Activated T-helper 1 cell treated with anti-CD3 and anti-CD28 coated beads, Interleukin-12 subunit alpha, Interleukin-12 subunit beta, Interleukin-2, Interleukin-4 antibody, amounts not matched to agents 30 ng/mL and 10 ng/mL and 1 ng/mL, durations not matched to agents 14 hours and 24 hours and 36 hours (primary cell): Measurements from ENCODE around the gene RUNX1. TPM values are rescaled to one million over a fixed set of nuclear protein-coding genes. Genes with fewer than 3 reads are reported as not detected.

Experiments
- DNase-seq: peaks from one replicate; pipeline ENCODE4 v3.0.0; 2021; ENCODE audit warnings: low spot score
- H3K27ac Mint-ChIP-seq: one replicate; pipeline ENCODE4 v1.8.0; 2021; ENCODE audit warnings: mild to moderate bottlenecking, mixed read lengths
- H3K27me3 Mint-ChIP-seq: one replicate; pipeline ENCODE4 v1.8.0; 2022; ENCODE audit warnings: mild to moderate bottlenecking, moderate library complexity, mixed read lengths; ENCODE audit not compliant: insufficient read depth
- H3K36me3 Mint-ChIP-seq: one replicate; pipeline ENCODE4 v1.8.0; 2021; ENCODE audit warnings: low read depth, mixed read lengths
- H3K4me1 Mint-ChIP-seq: one replicate; pipeline ENCODE4 v1.8.0; 2021; ENCODE audit warnings: low read depth, mixed read lengths
- H3K4me3 Mint-ChIP-seq: one replicate; pipeline ENCODE4 v1.8.0; 2021; ENCODE audit warnings: mild to moderate bottlenecking, moderate library complexity, mixed read lengths
- H3K9me3 Mint-ChIP-seq: one replicate; pipeline ENCODE4 v1.8.0; 2021; ENCODE audit warnings: mixed read lengths
- intact Hi-C: fragments of 100-400 bp; cut with micrococcal nuclease; formaldehyde crosslinking; loops from one replicate; pipeline ENCODE4 v1.15.1; 2024
- total RNA-seq: library from RNA; stranded (reverse); gene quantifications from 2 replicates; pipeline ENCODE4 v1.2.3, GENCODE V29; 2022

The RUNX1 gene
- total RNA-seq, 1 donor from 2014 or later = 116 TPM

DNA sequence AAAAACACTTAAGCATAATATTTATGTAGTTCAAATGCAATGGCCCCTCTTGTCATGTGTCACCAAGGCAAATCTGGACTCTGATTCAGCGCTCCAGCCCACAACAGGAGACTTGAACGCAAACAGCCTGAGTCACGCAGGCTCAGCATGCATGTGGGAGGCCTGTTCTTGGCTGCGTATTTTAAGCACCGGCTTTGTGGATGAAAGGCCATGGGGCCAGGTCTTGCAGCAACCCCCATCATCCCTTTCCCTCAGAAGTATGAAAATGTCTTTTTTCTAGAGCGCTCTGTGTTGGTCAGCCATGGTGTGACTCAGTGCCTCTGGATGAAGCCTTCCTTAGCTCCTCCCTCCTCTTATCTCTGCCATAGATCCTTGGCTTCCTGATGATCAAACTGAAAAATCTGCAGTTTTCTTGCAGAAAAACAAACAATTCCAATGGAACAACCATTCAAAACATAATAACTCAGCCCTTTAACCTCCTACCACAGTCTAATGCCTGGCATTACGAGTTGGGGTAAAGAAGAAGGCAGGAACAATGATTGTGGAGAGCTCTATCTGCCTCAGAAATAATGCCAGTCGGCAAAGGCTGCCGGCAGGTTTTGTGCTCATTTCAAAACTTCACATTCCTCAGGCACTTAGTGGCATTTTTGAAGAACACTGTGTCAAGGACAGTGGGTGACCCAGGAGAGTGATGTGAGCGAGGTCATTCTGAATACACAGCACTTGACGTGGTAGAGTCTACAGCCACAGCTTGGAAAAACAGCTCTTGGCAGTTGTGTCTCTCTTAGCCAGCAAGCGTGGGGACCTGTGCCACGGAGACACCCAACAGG, 212.8 kb downstream of the RUNX1 start:
- H3K36me3 Mint-ChIP-seq = peaks cover 54% of the 10 kb centered on the region
- H3K9me3 Mint-ChIP-seq = no peaks in the 10 kb centered on the region
- no peak overlapping the region for H3K4me3 Mint-ChIP-seq
- intact Hi-C loops = no loop called here
- H3K4me1 Mint-ChIP-seq = peaks cover 54% of the 10 kb centered on the region
- H3K27ac Mint-ChIP-seq = peak overlapping the region; percentile 75
- no peaks in the 10 kb centered on the region for H3K27me3 Mint-ChIP-seq
- no peak for DNase-seq

DNA sequence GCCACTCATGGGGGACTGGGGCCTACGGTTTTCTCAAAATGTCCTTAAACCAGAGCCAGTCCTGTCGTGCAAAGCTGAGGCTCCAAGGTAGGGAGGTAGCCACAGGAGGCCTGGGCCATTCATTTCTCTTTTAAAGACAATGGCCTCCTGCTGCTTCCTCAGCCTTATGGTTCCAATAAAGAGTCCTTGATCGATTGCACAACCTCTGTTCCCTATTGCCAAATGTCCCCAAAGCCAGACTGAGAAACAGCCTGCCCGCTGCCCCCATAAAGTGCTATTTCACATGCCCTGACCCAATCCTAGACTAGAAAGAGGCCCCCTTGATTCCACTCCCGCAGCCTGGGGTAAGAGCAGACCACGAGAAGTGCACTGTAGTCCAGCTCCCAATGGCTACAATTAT, 213.6 kb downstream of the RUNX1 start:
- intact Hi-C loops = no loop called here
- no peak for DNase-seq
- no peaks in the 10 kb centered on the region for H3K9me3 Mint-ChIP-seq
- peaks cover 56% of the 10 kb centered on the region for H3K4me1 Mint-ChIP-seq
- H3K4me3 Mint-ChIP-seq = no peak overlapping the region
- H3K27me3 Mint-ChIP-seq = no peaks in the 10 kb centered on the region
- peaks cover 58% of the 10 kb centered on the region for H3K36me3 Mint-ChIP-seq
- no peak overlapping the region for H3K27ac Mint-ChIP-seq

DNA sequence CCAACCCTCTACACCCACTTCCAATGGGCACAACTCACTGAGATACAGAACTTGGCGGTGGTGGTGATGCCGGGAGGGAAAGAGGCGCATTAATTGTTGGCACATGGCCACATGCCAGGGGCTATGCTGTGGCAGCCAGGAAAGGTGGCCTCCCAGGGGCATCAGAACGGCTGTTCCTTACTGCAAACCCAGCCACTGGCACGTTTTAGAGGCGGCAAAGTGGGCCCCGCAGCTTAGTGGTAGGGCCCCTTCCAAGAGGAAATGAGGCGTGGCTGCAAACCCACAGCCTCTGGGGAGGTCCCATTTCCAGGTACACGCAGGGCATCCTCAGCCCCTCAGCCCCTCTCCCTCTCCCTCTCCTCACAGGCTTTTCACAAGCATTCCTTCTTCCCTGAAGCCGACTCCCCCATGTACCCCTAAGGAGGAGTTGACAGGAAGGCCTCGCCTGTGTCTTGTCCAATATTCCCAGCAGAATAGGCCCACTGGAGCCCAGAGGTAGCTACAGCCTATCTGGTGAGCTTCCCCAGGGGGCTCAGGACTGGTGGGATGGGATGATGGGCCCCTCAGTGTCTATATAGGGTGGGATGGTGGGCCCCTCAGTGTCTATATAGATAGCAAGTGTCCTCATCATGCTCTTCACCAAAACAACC, 214.1 kb downstream of the RUNX1 start:
- intact Hi-C loops = no loop called here
- H3K27ac Mint-ChIP-seq = no peak overlapping the region
- no peak for DNase-seq
- H3K36me3 Mint-ChIP-seq = peaks cover 57% of the 10 kb centered on the region
- no peak overlapping the region for H3K4me3 Mint-ChIP-seq
- H3K27me3 Mint-ChIP-seq = no peaks in the 10 kb centered on the region
- H3K9me3 Mint-ChIP-seq = no peaks in the 10 kb centered on the region
- H3K4me1 Mint-ChIP-seq = peaks cover 50% of the 10 kb centered on the region

DNA sequence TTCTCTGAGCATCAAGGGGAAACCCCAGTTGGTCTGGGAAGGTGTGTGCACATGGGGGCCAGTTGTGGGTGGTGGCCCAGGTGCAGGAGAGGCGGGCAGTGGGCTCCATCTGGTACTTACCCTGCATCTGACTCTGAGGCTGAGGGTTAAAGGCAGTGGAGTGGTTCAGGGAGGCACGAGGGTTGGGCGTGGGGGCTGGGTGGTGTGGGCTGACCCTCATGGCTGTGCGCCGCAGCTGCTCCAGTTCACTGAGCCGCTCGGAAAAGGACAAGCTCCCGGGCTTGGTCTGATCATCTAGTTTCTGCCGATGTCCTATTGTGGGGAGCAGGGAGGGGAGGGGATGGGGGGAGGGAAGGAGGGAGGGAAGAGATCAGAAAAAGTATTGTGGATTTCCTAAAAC, 214.8 kb downstream of the RUNX1 start:
- H3K4me3 Mint-ChIP-seq = no peak overlapping the region
- intact Hi-C loops = no loop called here
- H3K27ac Mint-ChIP-seq = no peak overlapping the region
- H3K4me1 Mint-ChIP-seq = peaks cover 43% of the 10 kb centered on the region
- no peak for DNase-seq
- no peaks in the 10 kb centered on the region for H3K27me3 Mint-ChIP-seq
- peaks cover 59% of the 10 kb centered on the region for H3K36me3 Mint-ChIP-seq
- H3K9me3 Mint-ChIP-seq = no peaks in the 10 kb centered on the region

DNA sequence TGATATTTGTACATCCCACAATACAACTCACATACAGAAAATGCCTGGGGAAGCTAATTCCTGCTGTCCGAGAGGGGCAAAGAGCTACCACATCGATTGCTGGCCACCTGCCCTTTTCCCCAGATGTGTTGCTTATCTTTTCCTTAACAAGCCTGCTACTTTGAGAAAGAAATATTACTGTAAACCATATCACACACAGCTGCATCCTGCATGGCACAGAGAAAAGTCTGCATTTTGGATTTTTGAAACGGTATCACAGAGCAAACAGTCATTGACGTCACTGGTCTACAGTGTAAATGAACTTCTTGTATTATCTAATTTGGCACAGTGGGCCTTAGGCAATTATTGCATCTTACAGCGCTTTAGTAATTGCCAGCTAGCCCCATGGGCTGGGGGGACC, 215.6 kb downstream of the RUNX1 start:
- intact Hi-C loops = no loop called here
- no peak for DNase-seq
- no peak overlapping the region for H3K4me3 Mint-ChIP-seq
- peaks cover 57% of the 10 kb centered on the region for H3K36me3 Mint-ChIP-seq
- peaks cover 36% of the 10 kb centered on the region for H3K4me1 Mint-ChIP-seq
- no peaks in the 10 kb centered on the region for H3K27me3 Mint-ChIP-seq
- H3K27ac Mint-ChIP-seq = no peak overlapping the region
- no peaks in the 10 kb centered on the region for H3K9me3 Mint-ChIP-seq

DNA sequence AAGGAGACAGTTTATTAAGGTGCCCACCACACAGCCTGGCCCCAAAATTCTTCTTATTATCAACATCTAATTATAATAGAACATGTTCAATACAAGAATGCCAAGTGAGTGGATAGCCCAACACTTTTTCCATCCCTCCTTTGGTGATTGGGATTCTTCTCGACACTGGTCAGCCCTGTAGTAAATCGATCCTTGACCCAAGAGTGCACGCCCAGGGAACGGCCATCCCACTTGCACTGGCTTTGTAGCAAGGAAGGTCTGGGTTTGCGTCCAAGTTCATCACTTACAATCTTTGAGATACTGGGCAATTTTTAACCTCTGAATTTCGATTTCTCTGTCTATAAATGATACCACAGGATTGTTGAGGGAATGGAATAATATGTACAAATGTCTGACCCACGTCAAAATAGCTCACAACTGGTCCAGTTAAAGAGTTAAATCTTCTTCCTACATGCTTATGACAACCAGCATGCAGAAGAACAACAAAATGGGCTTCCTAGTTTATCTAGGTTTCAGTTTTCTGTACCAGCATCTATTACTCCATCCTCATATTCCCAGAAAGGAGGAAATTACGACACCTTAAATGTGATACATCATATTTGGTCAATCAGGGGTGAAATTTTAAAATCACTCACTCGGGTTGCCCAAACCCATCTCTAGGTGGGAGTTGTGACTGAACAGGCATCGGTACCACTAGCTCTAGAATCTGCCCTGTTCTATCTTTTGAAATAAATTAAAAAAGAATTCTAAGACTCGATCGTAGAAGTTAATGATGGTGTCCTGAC, 218.5 kb downstream of the RUNX1 start:
- Mint-ChIP-seq H3K4me3 (no peak overlapping the region), H3K27me3 (no peaks in the 10 kb centered on the region), H3K36me3 (peaks cover 60% of the 10 kb centered on the region), H3K4me1 (peaks cover 18% of the 10 kb centered on the region), H3K27ac (no peak overlapping the region), H3K9me3 (peaks cover 10% of the 10 kb centered on the region)
- DNase-seq = no peak
- intact Hi-C loops = no loop called here

DNA sequence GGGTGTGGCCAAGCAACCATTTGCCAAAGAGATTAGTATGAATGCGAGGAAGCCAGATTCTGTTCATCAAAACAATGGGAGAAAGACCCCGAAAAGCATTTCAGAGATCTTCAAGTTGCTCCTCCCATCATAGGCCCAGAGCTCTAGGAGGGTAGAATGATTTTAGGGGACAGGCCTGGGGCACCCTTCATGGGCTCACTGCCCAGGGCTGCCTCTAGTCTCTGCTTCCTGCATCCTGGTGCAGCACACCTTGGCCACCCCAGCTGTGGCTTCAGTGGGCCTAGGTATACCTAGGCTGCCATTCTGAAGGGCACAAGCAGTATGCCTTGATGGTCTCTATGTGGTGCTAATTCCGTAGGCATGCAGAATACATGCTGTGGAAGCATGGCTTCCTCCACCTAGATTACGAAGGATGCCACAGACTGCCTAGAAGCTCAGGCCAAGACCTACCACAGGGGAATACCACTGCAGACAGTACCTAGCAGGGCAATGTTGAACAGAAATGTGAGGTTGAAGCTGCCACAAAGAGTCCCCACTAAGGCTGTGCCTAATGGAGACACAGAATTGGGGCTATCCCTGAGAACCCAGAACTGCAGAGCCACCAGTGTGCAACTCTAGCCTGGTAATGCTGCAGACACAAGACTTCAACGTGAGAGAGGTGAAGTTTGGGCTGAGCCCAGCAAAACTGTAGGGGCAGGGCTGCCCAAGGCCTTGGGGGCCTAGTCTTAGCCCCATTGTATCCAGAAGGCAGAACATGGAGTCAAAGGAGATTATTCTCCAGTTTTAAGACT, 221.5 kb downstream of the RUNX1 start:
- intact Hi-C loops = no loop called here
- Mint-ChIP-seq H3K9me3 (peaks cover 10% of the 10 kb centered on the region), H3K4me3 (no peak overlapping the region), H3K36me3 (peaks cover 73% of the 10 kb centered on the region), H3K27me3 (no peaks in the 10 kb centered on the region), H3K4me1 (peaks cover 15% of the 10 kb centered on the region), H3K27ac (no peak overlapping the region)
- DNase-seq = no peak

DNA sequence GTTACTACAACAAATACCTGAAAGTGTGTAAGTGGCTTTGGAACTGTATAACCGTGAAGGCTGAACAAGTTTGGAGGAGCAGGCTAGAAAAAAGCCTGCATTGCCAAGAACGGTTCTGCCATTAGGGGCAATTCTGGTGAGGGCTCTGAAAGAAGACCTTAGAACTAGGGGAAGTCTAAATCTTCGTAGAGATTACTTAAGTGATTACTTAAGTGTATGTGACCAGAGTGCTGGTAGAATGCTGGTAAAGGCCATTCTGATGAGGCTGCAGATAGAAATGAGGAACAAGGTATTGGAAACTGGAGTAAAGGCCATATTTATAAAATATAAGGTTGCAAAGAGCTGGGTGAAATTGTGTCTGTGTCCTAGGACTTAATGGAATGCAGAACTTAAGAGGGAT, 222.3 kb downstream of the RUNX1 start:
- Mint-ChIP-seq H3K4me1 (peaks cover 15% of the 10 kb centered on the region), H3K27me3 (no peaks in the 10 kb centered on the region), H3K4me3 (no peak overlapping the region), H3K27ac (no peak overlapping the region), H3K9me3 (peaks cover 10% of the 10 kb centered on the region), H3K36me3 (peaks cover 73% of the 10 kb centered on the region)
- intact Hi-C loops = no loop called here
- DNase-seq = no peak

DNA sequence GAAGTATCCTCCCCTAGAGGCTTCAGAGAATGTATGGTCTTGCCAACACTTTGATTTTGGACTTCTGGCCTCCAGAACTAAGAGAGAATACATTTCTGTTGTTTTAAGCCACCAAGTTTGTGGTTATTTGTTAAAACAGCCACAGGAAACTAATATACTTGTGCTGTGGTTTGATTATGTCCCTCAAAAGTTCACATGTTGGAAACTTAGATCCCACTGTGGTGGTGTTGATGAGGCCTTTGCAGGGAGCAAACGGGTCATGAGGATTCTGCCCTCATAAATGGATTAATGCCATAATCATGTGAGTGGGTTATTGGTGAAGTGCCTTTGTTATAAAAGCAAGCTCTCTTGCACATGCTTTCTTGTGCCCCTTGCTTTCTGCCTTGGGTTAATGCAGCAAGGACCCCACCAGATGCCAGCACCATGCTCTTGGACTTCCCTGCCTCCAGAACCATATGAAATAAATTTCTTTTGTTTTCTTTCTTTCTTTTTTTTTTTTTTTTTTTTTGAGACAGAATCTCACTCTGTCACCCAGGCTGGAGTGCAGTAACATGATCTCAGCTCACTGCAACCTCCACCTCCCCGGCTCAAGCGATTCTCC, 223.1 kb downstream of the RUNX1 start:
- Mint-ChIP-seq H3K27me3 (no peaks in the 10 kb centered on the region), H3K36me3 (peaks cover 77% of the 10 kb centered on the region), H3K4me3 (no peak overlapping the region), H3K4me1 (peaks cover 18% of the 10 kb centered on the region), H3K9me3 (peaks cover 10% of the 10 kb centered on the region), H3K27ac (no peak overlapping the region)
- no peak for DNase-seq
- intact Hi-C loops = no loop called here

DNA sequence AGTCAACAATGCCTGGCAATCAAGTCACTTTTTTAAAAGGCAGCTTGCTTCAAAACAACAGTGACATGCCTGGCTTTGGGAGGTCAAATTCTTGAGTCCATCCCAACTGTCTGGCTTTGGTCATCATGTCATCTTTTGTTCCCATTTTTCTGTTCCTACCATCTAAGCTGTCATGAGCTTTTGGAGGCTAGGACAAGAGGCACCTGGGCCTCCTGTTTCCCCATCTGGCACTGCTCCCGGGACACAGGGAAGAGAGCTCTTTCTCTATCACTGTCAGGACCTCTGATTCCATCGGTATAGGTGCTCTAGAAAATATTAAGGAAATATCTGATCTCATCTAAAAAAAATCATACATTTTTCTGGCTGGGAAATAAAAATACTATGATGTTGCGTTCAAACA, 224.0 kb downstream of the RUNX1 start:
- DNase-seq = no peak
- intact Hi-C loops = no loop called here
- H3K4me3 Mint-ChIP-seq = no peak overlapping the region
- H3K27me3 Mint-ChIP-seq = no peaks in the 10 kb centered on the region
- H3K9me3 Mint-ChIP-seq = peaks cover 10% of the 10 kb centered on the region
- peaks cover 18% of the 10 kb centered on the region for H3K4me1 Mint-ChIP-seq
- peaks cover 74% of the 10 kb centered on the region for H3K36me3 Mint-ChIP-seq
- peak overlapping the region; percentile 19 for H3K27ac Mint-ChIP-seq

DNA sequence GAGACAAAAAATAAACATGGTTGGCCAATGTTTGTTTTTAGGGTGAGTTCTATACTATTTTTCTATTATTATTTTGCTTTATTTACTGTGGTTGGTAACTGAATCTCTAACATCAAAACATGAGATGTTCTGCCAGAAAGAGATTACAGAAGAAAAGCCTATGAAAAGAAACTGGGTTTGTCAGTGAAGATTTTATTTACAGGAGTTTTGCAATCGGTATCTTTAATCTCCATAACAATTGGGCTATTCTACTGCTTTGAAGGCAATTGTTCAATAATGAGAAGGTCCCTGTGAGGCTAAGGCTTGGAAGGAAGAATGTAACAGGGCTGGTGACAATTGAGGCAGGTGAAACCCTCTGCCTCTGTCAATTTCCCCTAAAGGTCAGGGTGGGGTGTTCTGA, 224.8 kb downstream of the RUNX1 start:
- no peak overlapping the region for H3K4me3 Mint-ChIP-seq
- H3K4me1 Mint-ChIP-seq = peaks cover 18% of the 10 kb centered on the region
- no peak for DNase-seq
- no peaks in the 10 kb centered on the region for H3K27me3 Mint-ChIP-seq
- intact Hi-C loops = no loop called here
- H3K36me3 Mint-ChIP-seq = peaks cover 68% of the 10 kb centered on the region
- H3K27ac Mint-ChIP-seq = no peak overlapping the region
- peaks cover 10% of the 10 kb centered on the region for H3K9me3 Mint-ChIP-seq

DNA sequence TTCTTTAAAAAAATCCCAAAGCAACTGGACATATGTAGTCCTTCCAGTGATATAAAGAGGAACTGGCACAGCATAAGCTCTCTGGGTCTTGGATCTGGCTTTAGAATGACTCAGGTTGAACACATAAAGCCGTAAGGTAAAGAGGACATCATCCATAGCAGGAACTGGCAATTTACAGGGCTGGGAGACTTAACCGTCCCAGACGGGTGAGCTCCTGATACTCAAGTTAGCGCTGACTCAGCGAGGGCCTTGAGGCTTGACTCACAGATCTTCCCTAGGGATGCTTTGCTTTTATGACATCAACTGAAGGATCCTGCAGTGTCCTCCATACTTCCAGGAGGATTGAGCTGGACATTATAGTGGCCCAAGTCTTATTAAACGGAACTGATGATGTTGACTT, 226.2 kb downstream of the RUNX1 start:
- Mint-ChIP-seq H3K9me3 (peaks cover 7% of the 10 kb centered on the region), H3K27me3 (no peaks in the 10 kb centered on the region), H3K4me3 (no peak overlapping the region), H3K36me3 (peaks cover 66% of the 10 kb centered on the region), H3K27ac (no peak overlapping the region), H3K4me1 (peaks cover 26% of the 10 kb centered on the region)
- no peak for DNase-seq
- intact Hi-C loops = no loop called here
